ENCODE measurements around the gene STAG2.

- TF ChIP-seq CTCF (IDR thresholded peaks at IDR 0.05; ENCODE audit: low read depth, low read length) (no peak), EZH2phosphoT487 (IDR thresholded peaks at IDR 0.05; ENCODE audit: low read depth) (no peak)
Measured at GRCh38 chrX:123968383-123969050, 7.0 kb downstream of the STAG2 start.
